Activated T-cell treated with anti-CD3 and anti-CD28 coated beads for 48 hours (primary cell): ENCODE measurements around the gene CHD3.

Source experiments
- DNase-seq: peaks from one replicate; pipeline ENCODE4 v3.0.0-alpha.2; 2020; ENCODE audit warnings: low read depth

Gene CHD3

GRCh38 chr17:7864995-7865650 is 23.5 kb upstream of the CHD3 start:
- DNase-seq = no peak

DNA sequence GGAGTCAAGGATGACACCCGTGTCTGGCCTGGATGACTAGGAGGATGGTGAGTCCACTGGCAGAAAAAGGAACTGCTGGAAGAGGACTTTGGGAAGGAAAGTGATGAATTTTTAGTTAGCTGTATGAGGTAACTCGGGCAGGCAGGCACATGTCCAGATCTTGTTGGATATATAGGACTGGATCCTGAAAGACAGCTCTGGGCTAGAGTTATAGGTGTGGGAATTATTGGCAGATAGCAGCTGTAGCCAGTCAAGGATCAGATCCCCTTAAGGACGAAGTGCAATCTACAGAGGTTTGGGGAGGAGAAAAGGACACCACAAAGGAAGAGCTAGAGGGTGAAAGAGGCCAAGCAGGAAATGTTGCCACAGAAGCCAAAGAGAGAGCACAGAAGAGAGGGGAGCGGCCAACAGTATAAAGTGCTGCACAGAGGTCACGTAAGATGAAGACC is 20.7 kb upstream of the CHD3 start:
- DNase-seq = no peak

- no peak for DNase-seq
Observed at GRCh38 chr17:7873051-7873450, 15.5 kb upstream of the CHD3 start.

DNA sequence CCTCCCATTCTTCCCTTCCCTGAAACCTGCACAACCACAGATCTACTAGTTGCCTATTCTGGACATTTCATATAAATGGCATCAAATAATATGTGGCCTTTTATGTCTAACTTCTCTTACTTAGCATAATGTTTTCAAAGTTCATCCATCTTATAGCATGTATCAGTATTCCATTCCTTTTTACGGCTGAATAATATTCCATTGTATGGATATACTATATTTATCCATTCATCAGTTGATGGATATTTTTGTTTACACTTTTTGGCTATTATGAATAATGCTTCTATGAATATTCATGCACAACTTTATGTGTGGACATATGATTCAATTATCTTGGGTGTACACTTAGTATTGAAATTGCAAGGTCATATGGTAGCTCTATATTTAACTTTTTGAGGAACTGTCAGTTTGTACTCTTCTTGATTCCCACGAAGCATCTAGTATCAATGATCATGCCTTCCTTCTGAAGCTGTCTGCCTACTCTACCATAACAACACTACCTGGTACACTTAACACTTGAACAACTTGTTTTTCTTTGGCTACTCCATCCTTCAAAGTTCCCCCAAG is 12.7 kb upstream of the CHD3 start:
- DNase-seq = no peak

GRCh38 chr17:7878234-7878633 is 10.4 kb upstream of the CHD3 start:
- no peak for DNase-seq

GRCh38 chr17:7880076-7880868 is 8.3 kb upstream of the CHD3 start:
- no peak for DNase-seq

- no peak for DNase-seq
Observed at GRCh38 chr17:7881276-7882054, 7.1 kb upstream of the CHD3 start.

DNA sequence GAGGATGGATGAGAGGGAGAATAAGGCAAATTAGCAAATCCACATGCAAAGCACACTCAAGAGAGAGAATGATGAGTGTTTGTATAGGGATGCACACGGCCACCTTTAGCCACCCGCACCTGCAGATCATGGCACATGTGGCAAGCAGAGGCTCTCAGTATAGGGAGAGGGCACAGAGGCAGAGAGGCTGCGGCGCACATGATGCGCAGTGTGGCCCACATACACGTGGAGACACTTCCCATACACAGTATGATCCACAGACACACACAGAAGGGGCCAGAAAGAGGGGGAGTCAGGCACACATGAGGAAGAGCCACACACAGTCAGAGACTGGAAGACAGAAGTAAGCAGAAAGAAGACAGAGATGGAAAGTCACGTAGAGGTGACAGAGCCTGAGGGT is 6.5 kb upstream of the CHD3 start:
- DNase-seq = no peak

GRCh38 chr17:7882629-7883028 is 6.0 kb upstream of the CHD3 start:
- DNase-seq = no peak

DNA sequence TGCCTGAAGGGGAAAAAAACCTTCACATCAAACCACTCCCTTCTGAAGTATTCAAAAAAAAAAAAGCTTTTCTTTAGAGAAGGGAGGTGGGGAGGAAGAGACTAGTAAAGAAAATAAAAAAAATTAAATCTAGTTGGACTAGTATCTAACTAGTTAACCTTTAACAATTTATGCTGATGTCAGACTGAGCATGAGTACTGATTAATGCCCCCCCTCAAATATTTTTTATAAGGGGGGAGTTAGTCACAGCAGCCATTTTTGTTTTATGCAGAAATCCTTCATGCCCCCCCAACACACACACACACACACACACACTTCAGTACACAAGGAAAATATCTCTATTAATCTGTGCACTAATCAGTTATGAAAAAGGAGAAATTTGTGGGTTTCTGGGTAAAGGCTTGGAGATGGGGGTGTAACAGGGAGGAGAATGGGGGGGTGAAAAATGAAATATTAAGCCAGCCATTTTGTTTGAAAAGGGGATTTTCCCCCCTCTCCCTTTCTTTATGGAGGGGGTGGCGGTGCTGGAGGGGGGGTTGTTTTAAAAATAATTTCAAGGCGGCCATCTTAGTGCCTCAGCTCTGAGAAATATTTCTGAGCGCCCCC is 4.7 kb upstream of the CHD3 start:
- DNase-seq = no peak

DNA sequence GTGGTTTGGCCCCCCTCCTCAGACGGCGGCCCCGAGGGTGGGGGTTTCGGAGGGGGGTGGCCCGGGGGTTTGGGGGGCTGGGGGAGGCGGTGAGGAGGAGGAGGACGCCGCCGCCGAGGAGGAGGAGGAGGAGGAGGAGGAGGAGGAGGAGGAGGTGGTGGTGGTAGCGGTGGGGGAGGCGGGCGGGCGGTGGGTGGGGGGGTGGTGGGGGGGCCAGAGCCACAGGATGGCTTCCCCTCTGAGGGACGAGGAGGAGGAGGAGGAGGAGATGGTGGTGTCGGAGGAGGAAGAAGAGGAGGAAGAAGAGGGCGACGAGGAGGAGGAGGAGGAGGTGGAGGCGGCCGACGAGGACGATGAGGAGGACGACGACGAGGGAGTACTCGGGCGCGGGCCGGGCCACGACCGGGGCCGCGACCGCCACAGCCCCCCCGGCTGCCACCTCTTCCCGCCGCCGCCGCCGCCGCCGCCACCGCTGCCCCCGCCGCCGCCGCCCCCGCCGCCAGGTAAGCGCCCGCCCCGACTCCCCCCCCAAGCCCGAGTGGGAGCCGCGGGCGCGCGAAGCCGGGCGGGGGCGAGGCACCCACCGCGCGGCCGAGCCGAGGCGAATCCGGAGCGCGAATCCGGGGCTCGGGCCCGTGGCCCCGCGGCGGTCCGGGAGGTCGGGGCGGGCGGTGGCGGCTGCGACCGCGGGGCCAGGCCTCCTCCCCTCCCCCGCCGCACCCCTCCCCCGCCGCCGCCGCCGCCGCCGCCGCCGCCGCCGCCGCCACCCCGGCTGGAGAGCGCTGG is 3.8 kb upstream of the CHD3 start:
- DNase-seq = peak; percentile 15

GRCh38 chr17:7885367-7886226 is 3.0 kb upstream of the CHD3 start:
- DNase-seq = peak; percentile 43

- DNase-seq = peak; percentile 36
Observed at GRCh38 chr17:7886227-7887037, 2.2 kb upstream of the CHD3 start.

GRCh38 chr17:7887038-7887481 is 1.5 kb upstream of the CHD3 start:
- DNase-seq = no peak

GRCh38 chr17:7887482-7888183 is 956 bp upstream of the CHD3 start:
- peak; percentile 80 for DNase-seq

DNA sequence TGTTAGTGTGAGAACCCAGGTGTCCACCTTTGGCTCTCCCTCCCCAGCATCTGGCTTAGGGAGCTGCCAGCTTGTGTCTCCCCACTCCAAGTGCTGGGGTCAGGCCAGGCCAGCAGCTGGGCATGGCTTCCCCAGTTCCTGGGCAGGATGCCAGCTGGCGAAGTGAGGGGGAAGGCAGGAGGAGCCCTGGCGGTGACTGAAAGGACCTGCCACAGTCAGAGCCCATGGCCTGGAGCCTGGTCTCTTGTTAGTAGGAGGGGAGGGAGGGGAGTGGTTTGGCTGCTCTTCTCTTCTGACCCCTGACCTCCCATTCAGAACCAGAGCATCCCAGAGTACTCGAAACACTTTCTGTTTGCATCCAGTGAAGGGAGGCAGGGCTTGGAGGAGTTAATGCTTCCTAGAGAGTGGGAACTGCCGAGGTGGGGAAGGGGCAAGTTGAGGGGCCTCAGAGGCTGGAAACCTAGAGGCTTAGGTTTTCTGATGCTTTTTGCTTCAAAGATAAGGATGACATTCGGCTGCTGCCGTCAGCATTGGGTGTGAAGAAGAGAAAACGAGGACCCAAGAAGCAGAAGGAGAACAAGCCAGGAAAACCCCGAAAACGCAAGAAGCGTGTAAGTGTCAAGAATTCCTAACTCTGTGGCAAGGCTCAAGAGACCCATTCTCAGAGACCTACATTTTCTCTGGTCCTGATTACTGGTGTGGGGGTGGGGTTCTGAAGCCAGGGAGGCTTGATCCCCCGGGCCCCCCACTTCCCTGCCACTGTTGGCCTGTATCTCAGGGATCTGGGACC is 772 bp downstream of the CHD3 start:
- DNase-seq = peak; percentile 33

DNA sequence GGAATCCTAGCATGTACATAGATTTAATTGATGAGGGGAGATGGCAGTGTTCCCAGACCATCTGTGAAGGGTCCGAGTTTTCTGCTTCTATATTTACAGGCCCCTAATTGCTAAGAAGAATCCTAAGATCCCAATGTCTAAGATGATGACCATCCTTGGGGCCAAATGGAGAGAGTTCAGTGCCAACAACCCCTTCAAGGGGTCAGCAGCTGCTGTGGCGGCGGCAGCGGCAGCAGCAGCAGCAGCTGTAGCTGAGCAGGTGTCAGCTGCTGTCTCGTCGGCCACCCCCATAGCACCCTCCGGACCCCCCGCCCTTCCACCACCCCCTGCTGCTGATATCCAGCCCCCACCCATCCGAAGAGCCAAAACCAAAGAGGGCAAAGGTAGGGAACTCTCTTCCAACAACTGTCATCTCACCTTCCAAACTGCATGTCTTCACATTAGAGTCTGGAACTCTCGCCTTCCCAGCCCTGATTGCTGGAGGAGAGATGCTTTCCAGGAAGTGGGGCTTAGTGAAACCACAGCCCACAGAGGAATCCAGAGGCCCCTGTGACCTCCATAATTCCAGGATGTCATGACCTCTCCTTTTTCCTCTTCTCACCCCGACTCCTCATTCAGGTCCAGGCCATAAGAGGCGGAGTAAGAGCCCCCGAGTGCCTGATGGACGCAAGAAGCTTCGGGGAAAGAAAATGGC is 4.7 kb downstream of the CHD3 start:
- no peak for DNase-seq
